Renal cortical epithelial cell (primary cell): ENCODE data around the gene CDH10. TPM values are rescaled to one million over a fixed set of nuclear protein-coding genes. Genes with fewer than 3 reads are reported as not detected.

Experiments
- DNase-seq: peaks from one replicate; pipeline ENCODE4 v3.0.0-alpha.2; 2011; ENCODE audit warnings: low read depth
- total RNA-seq: library from RNA; depleted of rRNA; stranded (reverse); fragments of >200 nt; gene quantifications from 2 replicates; pipeline ENCODE4 v1.2.3, GENCODE V29; 2014

CDH10 gene
- total RNA-seq, 1 donor from 2014 or later: 0.05 TPM

GRCh38 chr5:24487368-24488229 is 157.2 kb downstream of the CDH10 start:
- DNase-seq: no peak

DNA sequence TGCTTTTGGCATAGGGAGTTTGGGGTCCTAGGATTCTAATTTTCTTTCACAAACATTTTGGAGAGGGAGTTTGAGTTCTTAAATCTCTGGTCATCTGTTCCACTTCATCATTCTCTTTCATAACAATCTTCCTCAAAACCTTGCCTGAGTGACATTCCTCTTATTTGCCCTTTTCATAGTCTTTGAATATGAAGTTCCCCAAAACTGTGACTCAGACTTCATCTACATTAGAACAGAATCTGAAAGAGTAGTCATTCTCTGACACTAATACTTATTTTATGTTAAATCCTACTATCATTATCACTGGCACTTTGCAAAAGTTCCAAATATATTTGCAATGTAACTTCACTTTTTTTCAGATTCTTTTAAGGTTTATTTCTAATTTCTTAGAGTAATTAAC is 163.8 kb downstream of the CDH10 start:
- no peak for DNase-seq

DNA sequence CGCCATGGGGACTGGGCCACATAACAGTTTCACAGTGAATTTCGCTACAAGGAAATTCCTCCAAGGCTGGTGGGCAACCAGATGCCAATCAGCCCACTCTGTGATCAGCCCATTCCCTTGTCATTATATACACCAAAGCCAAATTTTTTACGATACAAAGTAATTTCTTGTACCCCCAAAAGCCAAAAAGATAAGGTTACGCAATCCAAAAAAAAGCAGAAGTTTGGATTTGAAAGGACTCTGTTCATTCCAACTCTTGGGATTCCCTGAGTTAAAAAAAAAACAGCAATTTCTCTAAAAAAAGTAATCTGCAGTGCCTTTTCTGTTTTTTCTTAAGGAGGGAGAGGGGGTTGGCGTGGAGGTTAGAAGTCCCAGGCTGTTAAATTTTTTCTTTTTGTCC is 166.8 kb downstream of the CDH10 start:
- DNase-seq: no peak

- no peak for DNase-seq
Measured at GRCh38 chr5:24475101-24475500, 169.7 kb downstream of the CDH10 start.

- DNase-seq: no peak
Measured at GRCh38 chr5:24474685-24475084, 170.1 kb downstream of the CDH10 start.

- no peak for DNase-seq
Measured at GRCh38 chr5:24472518-24472917, 172.3 kb downstream of the CDH10 start.

GRCh38 chr5:24444414-24444813 is 200.4 kb downstream of the CDH10 start:
- DNase-seq: no peak

DNA sequence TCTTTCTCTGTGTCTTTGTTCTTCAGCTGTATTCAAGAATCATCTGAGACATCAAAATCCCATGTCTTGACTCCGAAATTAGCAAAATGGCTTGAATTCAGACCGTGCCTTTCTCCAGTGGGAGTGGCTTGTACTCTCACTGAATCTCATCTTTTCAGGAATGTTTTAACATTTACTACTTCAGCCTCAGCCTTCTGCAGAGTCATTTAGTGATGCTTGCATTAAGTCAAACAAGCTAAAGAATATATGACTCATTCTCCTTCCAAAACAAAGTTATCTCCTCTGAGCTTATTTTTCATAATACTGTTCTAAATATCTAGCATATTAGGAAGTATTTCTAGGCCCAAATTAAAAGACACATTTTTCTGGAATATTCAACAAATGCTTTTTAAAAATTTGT is 205.3 kb downstream of the CDH10 start:
- DNase-seq: no peak
